K562 (cell line): ENCODE results near the gene POLE2. TPM values are rescaled to one million over a fixed set of nuclear protein-coding genes. Genes with fewer than 3 reads are reported as not detected.
A peak's percentile ranks its signal among the peaks of the same experiment; 100 is the strongest.

Experiments used
- MAFK ChIP-seq: IDR thresholded peaks from 2 replicates; pipeline ENCODE4 v1.6.1; 2011; ENCODE audit warnings: low read length, improper control_type of control experiment
- MCM7 ChIP-seq, 2 experiments: fragments of 450-650 bp; IDR thresholded peaks; 2 replicates each; pipeline ENCODE4 v1.6.1; 2016 to 2018
- PTRF ChIP-seq: fragments of 450-650 bp; IDR thresholded peaks from 2 replicates; pipeline ENCODE4 v1.6.1; 2016; ENCODE audit warnings: mild to moderate bottlenecking, missing genetic modification characterization, missing compliant biosample characterization
- RBM22 ChIP-seq: fragments of 200-400 bp; formaldehyde crosslinking; IDR thresholded peaks from 2 replicates; pipeline ENCODE4 v1.6.1; 2018; ENCODE audit warnings: low read length, low read depth; ENCODE audit not compliant: poor library complexity, severe bottlenecking
- SMARCC2 ChIP-seq: fragments of 450-650 bp; IDR thresholded peaks from 2 replicates; pipeline ENCODE4 v1.6.1; 2017; ENCODE audit warnings: antibody characterized with exemption, moderate library complexity, mild to moderate bottlenecking, low read depth
- ZBED1 ChIP-seq: IDR thresholded peaks from 2 replicates; pipeline ENCODE4 v1.6.1; 2014
- ZBTB40 ChIP-seq, 2 experiments: fragments of 450-650 bp in 1 of 2; sonication (generic) in 1 of 2; formaldehyde crosslinking in 1 of 2; IDR thresholded peaks; 2 replicates each; pipeline versions ENCODE4 v1.7.1 to v1.9.0; 2016 to 2022; ENCODE audit warnings: inconsistent platforms in 1 of 2, mild to moderate bottlenecking in 1 of 2, missing genetic modification reagents in 1 of 2
- polyA plus RNA-seq, 8 experiments: library from polyadenylated mRNA; depleted of rRNA in 4 of 8; stranded (reverse) in 5 of 8; unstranded in 3 of 8; fragments of >200 nt; fragmentation: Nextera tagmentation in 2 of 8; fragmentation: Illumina TruSeq in 1 of 8; extraction: Ambion mirVana in 2 of 8; extraction: Trizol in 1 of 8; gene quantifications; 2 replicates each; pipeline versions ENCODE4 v1.2.1 to v1.2.3, GENCODE V29; 2011 to 2014; ENCODE audit warnings: inconsistent platforms in 1 of 8, missing spikeins in 1 of 8
- total RNA-seq, 7 experiments: library from RNA; depleted of rRNA in 6 of 7; stranded (reverse); fragments of >200 nt in 6 of 7; fragmentation: Illumina TruSeq in 2 of 7; extraction: Trizol in 2 of 7; gene quantifications; 2 replicates each; pipeline versions ENCODE4 v1.2.1 to v1.2.3, GENCODE V29; 2011 to 2021; ENCODE audit warnings: low replicate concordance in 1 of 7
- TF ChIP-seq, protein P1 (sequence below): fragments of 250-450 bp; sonication (Bioruptor Pico); IDR thresholded peaks from 2 replicates; pipeline ENCODE4 v1.4.0; 2020; ENCODE audit warnings: mild to moderate bottlenecking, moderate library complexity
- TF ChIP-seq, protein P2 (sequence below): fragments of 250-450 bp; sonication (Bioruptor Pico); IDR thresholded peaks from 2 replicates; pipeline ENCODE4 v1.5.0; 2021

POLE2 gene
- total and polyA plus RNA-seq, 9 of the 15 experiments (the other 6 are each of a cell fraction or from before 2014, with no cell fraction given): 30.7 to 78.4 (median 55.4) TPM

GRCh38 chr14:49687942-49688700 lies at the start of gene POLE2 (continued):
- TF ChIP-seq, protein P1, sequence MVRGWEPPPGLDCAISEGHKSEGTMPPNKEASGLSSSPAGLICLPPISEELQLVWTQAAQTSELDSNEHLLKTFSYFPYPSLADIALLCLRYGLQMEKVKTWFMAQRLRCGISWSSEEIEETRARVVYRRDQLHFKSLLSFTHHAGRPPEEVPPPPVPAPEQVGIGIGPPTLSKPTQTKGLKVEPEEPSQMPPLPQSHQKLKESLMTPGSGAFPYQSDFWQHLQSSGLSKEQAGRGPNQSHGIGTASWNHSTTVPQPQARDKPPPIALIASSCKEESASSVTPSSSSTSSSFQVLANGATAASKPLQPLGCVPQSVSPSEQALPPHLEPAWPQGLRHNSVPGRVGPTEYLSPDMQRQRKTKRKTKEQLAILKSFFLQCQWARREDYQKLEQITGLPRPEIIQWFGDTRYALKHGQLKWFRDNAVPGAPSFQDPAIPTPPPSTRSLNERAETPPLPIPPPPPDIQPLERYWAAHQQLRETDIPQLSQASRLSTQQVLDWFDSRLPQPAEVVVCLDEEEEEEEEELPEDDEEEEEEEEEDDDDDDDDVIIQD (CRISPR knock-in tag): no peak
- TF ChIP-seq ZBTB40 (IDR thresholded peaks at IDR 0.05): peak; percentile 38; the same call in 1 of the 2 replicates
- TF ChIP-seq ZBTB40 (CRISPR knock-in tag; IDR thresholded peaks at IDR 0.05): no peak
- no peak for TF ChIP-seq SMARCC2
- no peak for TF ChIP-seq ZBED1
- TF ChIP-seq PTRF: no peak
- no peak for TF ChIP-seq MCM7 (IDR thresholded peaks at IDR 0.05)
- no peak for TF ChIP-seq RBM22
- TF ChIP-seq, protein P2, sequence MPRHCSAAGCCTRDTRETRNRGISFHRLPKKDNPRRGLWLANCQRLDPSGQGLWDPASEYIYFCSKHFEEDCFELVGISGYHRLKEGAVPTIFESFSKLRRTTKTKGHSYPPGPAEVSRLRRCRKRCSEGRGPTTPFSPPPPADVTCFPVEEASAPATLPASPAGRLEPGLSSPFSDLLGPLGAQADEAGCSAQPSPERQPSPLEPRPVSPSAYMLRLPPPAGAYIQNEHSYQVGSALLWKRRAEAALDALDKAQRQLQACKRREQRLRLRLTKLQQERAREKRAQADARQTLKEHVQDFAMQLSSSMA (CRISPR knock-in tag): no peak
- no peak for TF ChIP-seq MAFK
